ENCODE results near the gene PDIA2. TPM values are rescaled to one million over a fixed set of nuclear protein-coding genes. Genes with fewer than 3 reads are reported as not detected.

The PDIA2 gene
- total and polyA plus RNA-seq, 2 donors from 2014 or later, result not detected

- Histone ChIP-seq H3K36me3 (ENCODE audit: control insufficient read depth in 2 of 3, insufficient read depth in 3 of 3, low read length in 3 of 3) (no peaks in the 10 kb centered on the region), H3K27ac (ENCODE audit: low read depth in 2 of 2, low read length in 2 of 2) (no peak overlapping the region), H3K9ac (ENCODE audit: low read length in 3 of 3) (no peak overlapping the region), H3K4me3 (ENCODE audit: low read length in 3 of 3) (no peak overlapping the region), H3K27me3 (ENCODE audit: control insufficient read depth, insufficient read depth, low read length) (no peaks in the 10 kb centered on the region), H3K9me3 (ENCODE audit: control insufficient read depth in 2 of 3, insufficient read depth in 1 of 3, low read length in 3 of 3) (no peaks in the 10 kb centered on the region), H3K4me1 (ENCODE audit: control insufficient read depth in 2 of 3, insufficient read depth in 2 of 3, low read depth in 1 of 3, low read length in 3 of 3) (no peaks in the 10 kb centered on the region)
- TF ChIP-seq, protein P1, sequence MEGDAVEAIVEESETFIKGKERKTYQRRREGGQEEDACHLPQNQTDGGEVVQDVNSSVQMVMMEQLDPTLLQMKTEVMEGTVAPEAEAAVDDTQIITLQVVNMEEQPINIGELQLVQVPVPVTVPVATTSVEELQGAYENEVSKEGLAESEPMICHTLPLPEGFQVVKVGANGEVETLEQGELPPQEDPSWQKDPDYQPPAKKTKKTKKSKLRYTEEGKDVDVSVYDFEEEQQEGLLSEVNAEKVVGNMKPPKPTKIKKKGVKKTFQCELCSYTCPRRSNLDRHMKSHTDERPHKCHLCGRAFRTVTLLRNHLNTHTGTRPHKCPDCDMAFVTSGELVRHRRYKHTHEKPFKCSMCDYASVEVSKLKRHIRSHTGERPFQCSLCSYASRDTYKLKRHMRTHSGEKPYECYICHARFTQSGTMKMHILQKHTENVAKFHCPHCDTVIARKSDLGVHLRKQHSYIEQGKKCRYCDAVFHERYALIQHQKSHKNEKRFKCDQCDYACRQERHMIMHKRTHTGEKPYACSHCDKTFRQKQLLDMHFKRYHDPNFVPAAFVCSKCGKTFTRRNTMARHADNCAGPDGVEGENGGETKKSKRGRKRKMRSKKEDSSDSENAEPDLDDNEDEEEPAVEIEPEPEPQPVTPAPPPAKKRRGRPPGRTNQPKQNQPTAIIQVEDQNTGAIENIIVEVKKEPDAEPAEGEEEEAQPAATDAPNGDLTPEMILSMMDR (IDR thresholded peaks at IDR 0.05; ENCODE audit: borderline replicate concordance, extremely low read depth, insufficient read depth), result no peak
- no peak for DNase-seq
- intact Hi-C loops (cut with DNase I), result no loop called here
- FAIRE-seq, result no peak
These were observed 1.8 kb upstream of the PDIA2 start for GRCh38 chr16:280991-281659.

GRCh38 chr16:281660-282255, 1.2 kb upstream of the PDIA2 start:
- DNase-seq (no peak), FAIRE-seq (no peak)
- no peaks in the 10 kb centered on the region for H3K9me3 ChIP-seq (ENCODE audit: control insufficient read depth in 2 of 3, insufficient read depth in 1 of 3, low read length in 3 of 3)
- no peak overlapping the region for H3K27ac ChIP-seq (ENCODE audit: low read depth in 2 of 2, low read length in 2 of 2)
- intact Hi-C loops (cut with DNase I), result no loop called here
- no peak overlapping the region for H3K9ac ChIP-seq (ENCODE audit: low read length in 3 of 3)
- no peaks in the 10 kb centered on the region for H3K36me3 ChIP-seq (ENCODE audit: control insufficient read depth in 2 of 3, insufficient read depth in 3 of 3, low read length in 3 of 3)
- no peaks in the 10 kb centered on the region for H3K4me1 ChIP-seq (ENCODE audit: control insufficient read depth in 2 of 3, insufficient read depth in 2 of 3, low read depth in 1 of 3, low read length in 3 of 3)
- no peaks in the 10 kb centered on the region for H3K27me3 ChIP-seq (ENCODE audit: control insufficient read depth, insufficient read depth, low read length)
- H3K4me3 ChIP-seq (ENCODE audit: low read length in 3 of 3), result no peak overlapping the region
- TF ChIP-seq, protein P1 (IDR thresholded peaks at IDR 0.05; ENCODE audit: borderline replicate concordance, extremely low read depth, insufficient read depth), result no peak

DNA sequence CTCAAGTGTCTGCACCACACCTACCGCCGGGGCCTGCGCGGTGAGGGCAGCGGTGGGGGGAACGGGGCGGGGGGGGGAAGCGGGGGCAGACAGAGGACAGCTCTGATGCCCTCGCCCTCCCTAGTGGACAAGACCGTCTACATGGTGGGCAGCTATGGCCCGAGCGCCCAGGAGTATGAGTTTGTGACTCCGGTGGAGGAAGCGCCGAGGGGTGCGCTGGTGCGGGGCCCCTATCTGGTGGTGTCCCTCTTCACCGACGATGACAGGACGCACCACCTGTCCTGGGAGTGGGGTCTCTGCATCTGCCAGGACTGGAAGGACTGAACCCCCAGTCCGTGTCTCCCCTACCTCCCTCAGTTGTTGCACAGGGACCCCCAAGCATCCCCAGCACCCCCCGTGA, 473 bp upstream of the PDIA2 start:
- Histone ChIP-seq H3K27me3 (ENCODE audit: control insufficient read depth, insufficient read depth, low read length) (no peaks in the 10 kb centered on the region), H3K36me3 (ENCODE audit: control insufficient read depth in 2 of 3, insufficient read depth in 3 of 3, low read length in 3 of 3) (no peaks in the 10 kb centered on the region), H3K9ac (ENCODE audit: low read length in 3 of 3) (no peak overlapping the region), H3K9me3 (ENCODE audit: control insufficient read depth in 2 of 3, insufficient read depth in 1 of 3, low read length in 3 of 3) (no peaks in the 10 kb centered on the region), H3K4me1 (ENCODE audit: control insufficient read depth in 2 of 3, insufficient read depth in 2 of 3, low read depth in 1 of 3, low read length in 3 of 3) (no peaks in the 10 kb centered on the region), H3K27ac (ENCODE audit: low read depth in 2 of 2, low read length in 2 of 2) (no peak overlapping the region), H3K4me3 (ENCODE audit: low read length in 3 of 3) (no peak overlapping the region)
- TF ChIP-seq, protein P1 (IDR thresholded peaks at IDR 0.05; ENCODE audit: borderline replicate concordance, extremely low read depth, insufficient read depth), result no peak
- no peak for DNase-seq
- intact Hi-C loops (cut with DNase I), result no loop called here
- no peak for FAIRE-seq

Measured in kidney (tissue), 14 donors.